GM12878 (cell line): ENCODE measurements around the gene CARD10. TPM values are rescaled to one million over a fixed set of nuclear protein-coding genes. Genes with fewer than 3 reads are reported as not detected.

ENCODE experiments used
- ATAC-seq: fragments of 200-7000 bp; cut with Tn5 transposase; 3 replicates; pipeline ENCODE4 v1.9.1; 2020; ENCODE audit warnings: mild to moderate bottlenecking, moderate library complexity
- BruUV-seq: library from RNA; stranded (reverse); fragments of 400-500 nt; replicated peaks from 2 replicates; lab custom pipeline; 2021; lab: Mats Ljungman, UMichigan
- CTCF ChIA-PET: fragments of 300-600 bp; sonication (Branson Sonifier 250); formaldehyde crosslinking; extraction: SDS; loops from one replicate; lab custom pipeline; 2021; ENCODE audit warnings: inconsistent platforms; lab: Yijun Ruan, JAX
- POLR2A ChIA-PET: fragments of 350-600 bp; formaldehyde crosslinking; extraction: SDS; loops from one replicate; lab custom pipeline; 2021; ENCODE audit warnings: inconsistent platforms; lab: Charles Lee
- RAD21 ChIA-PET: fragments of 300-600 bp; sonication (Branson Sonifier 250); formaldehyde crosslinking; loops from one replicate; lab custom pipeline; 2023; ENCODE audit warnings: antibody characterized with exemption; ENCODE audit not compliant: unreplicated experiment; lab: Charles Lee
- SMC1A ChIA-PET: fragments of 300-600 bp; sonication (Branson Sonifier 250); formaldehyde crosslinking; loops from one replicate; lab custom pipeline; 2023; ENCODE audit not compliant: unreplicated experiment, uncharacterized antibody; lab: Charles Lee
- DNase-seq: peaks from one replicate; pipeline ENCODE4 v3.0.0-alpha.2; 2011; ENCODE audit warnings: low read depth, low spot score
- FAIRE-seq: peaks from 3 replicates; lab custom pipeline; 2011; peaks lifted over from hg19 to GRCh38; lab: Jason Lieb, UNC
- H2AFZ ChIP-seq: 2 replicates; pipeline ENCODE4 v1.6.0; 2011; ENCODE audit warnings: low read depth, low read length, control low read depth; ENCODE audit not compliant: control insufficient read depth
- H3K27ac ChIP-seq: 2 replicates; pipeline ENCODE4 v1.5.1; 2011; ENCODE audit warnings: control low read depth; ENCODE audit not compliant: control insufficient read depth, insufficient read depth
- H3K27me3 ChIP-seq, 2 experiments: replicated peaks in 1 of 2; 2 replicates each; pipeline versions ENCODE4 v1.6.0 to v1.6.1; 2011; ENCODE audit warnings: low read length in 1 of 2; ENCODE audit not compliant: control insufficient read depth in 2 of 2, insufficient read depth in 2 of 2
- H3K36me3 ChIP-seq, 2 experiments: 2 replicates each; pipeline ENCODE4 v1.5.1; 2011; ENCODE audit warnings: low read length in 1 of 2; ENCODE audit not compliant: control insufficient read depth in 2 of 2, insufficient read depth in 2 of 2
- H3K4me1 ChIP-seq: 2 replicates; pipeline ENCODE4 v1.6.1; 2011; ENCODE audit warnings: mild to moderate bottlenecking, low read length, moderate library complexity, mixed read lengths; ENCODE audit not compliant: control insufficient read depth, insufficient read depth
- H3K4me2 ChIP-seq: 2 replicates; pipeline ENCODE4 v1.6.0; 2011; ENCODE audit warnings: control low read depth; ENCODE audit not compliant: control insufficient read depth, insufficient read depth
- H3K4me3 ChIP-seq: fragments of 200-600 bp; sonication (generic); 2 replicates; pipeline ENCODE4 v1.5.1; 2016
- H3K79me2 ChIP-seq: 2 replicates; pipeline ENCODE4 v1.6.0; 2011; ENCODE audit warnings: low read length; ENCODE audit not compliant: control insufficient read depth, insufficient read depth
- H3K9ac ChIP-seq: 2 replicates; pipeline ENCODE4 v1.8.0; 2011; ENCODE audit warnings: low read length, control low read depth, mixed read lengths; ENCODE audit not compliant: control insufficient read depth, insufficient read depth
- H3K9me3 ChIP-seq: replicated peaks from 3 replicates; pipeline ENCODE4 v1.5.1; 2011; ENCODE audit warnings: mild to moderate bottlenecking, low read length; ENCODE audit not compliant: control insufficient read depth, insufficient read depth
- H4K20me1 ChIP-seq: 2 replicates; pipeline ENCODE4 v1.6.0; 2011; ENCODE audit not compliant: control insufficient read depth, insufficient read depth
- BCL11A ChIP-seq: IDR thresholded peaks from 2 replicates; pipeline ENCODE4 v1.6.1; 2011; ENCODE audit warnings: low read depth, low read length
- CREM ChIP-seq: IDR thresholded peaks from 2 replicates; pipeline ENCODE4 v1.6.1; 2014; ENCODE audit warnings: antibody characterized with exemption, low read depth
- IKZF2 ChIP-seq, 2 experiments: fragments of 450-650 bp; IDR thresholded peaks; 2 replicates each; pipeline ENCODE4 v1.6.1; 2017; ENCODE audit warnings: mild to moderate bottlenecking in 2 of 2, moderate library complexity in 2 of 2
- IRF3 ChIP-seq: fragments of 450-650 bp; IDR thresholded peaks from 2 replicates; pipeline ENCODE4 v1.6.1; 2014; ENCODE audit warnings: mild to moderate bottlenecking
- KDM1A ChIP-seq: fragments of 200-600 bp; sonication (generic); IDR thresholded peaks from 2 replicates; pipeline ENCODE4 v1.6.1; 2016; ENCODE audit warnings: borderline replicate concordance
- MAX ChIP-seq: IDR thresholded peaks from 2 replicates; pipeline ENCODE4 v1.6.1; 2012; ENCODE audit warnings: low read depth, low read length, improper control_type of control experiment
- MLLT1 ChIP-seq: fragments of 450-650 bp; IDR thresholded peaks from 2 replicates; pipeline ENCODE4 v1.6.1; 2016; ENCODE audit warnings: mild to moderate bottlenecking
- MXI1 ChIP-seq: fragments of 150-350 bp; IDR thresholded peaks from 2 replicates; pipeline ENCODE4 v1.6.1; 2011; ENCODE audit warnings: low read depth, mild to moderate bottlenecking, inconsistent platforms, low read length, improper control_type of control experiment
- NFXL1 ChIP-seq: fragments of 450-650 bp; IDR thresholded peaks from 2 replicates; pipeline ENCODE4 v1.6.1; 2017; ENCODE audit warnings: antibody characterized with exemption, mild to moderate bottlenecking, borderline replicate concordance
- PKNOX1 ChIP-seq: fragments of 450-650 bp; IDR thresholded peaks from 2 replicates; pipeline ENCODE4 v1.6.1; 2016; ENCODE audit warnings: mild to moderate bottlenecking
- RFX5 ChIP-seq: IDR thresholded peaks from 2 replicates; pipeline ENCODE4 v1.6.1; 2011; ENCODE audit warnings: low read depth, low read length, improper control_type of control experiment
- SREBF2 ChIP-seq: IDR thresholded peaks from 2 replicates; pipeline ENCODE4 v1.6.1; 2012; ENCODE audit warnings: mild to moderate bottlenecking, low read length
- ZBTB4 ChIP-seq: fragments of 450-650 bp; formaldehyde crosslinking; IDR thresholded peaks from 2 replicates; pipeline ENCODE4 v1.4.0; 2022; ENCODE audit warnings: mild to moderate bottlenecking, moderate library complexity
- ZNF217 ChIP-seq: fragments of 450-650 bp; IDR thresholded peaks from 2 replicates; pipeline ENCODE4 v1.6.1; 2017; ENCODE audit warnings: antibody characterized with exemption, mild to moderate bottlenecking
- WGBS: methylation state at CpG from one replicate; pipeline ENCODE4 v1.1.6; 2016; ENCODE audit warnings: low lambda C conversion rate; ENCODE audit not compliant: insufficient replicate concordance, insufficient coverage; ENCODE audit errors: missing lambda C conversion rate; 5-methylcytosine and 5-hydroxymethylcytosine counted together
- in situ Hi-C: fragments of 300-500 bp; cut with MboI; formaldehyde crosslinking; loops from 9 replicates; pipeline ENCODE4 v1.14.3; 2018; ENCODE audit warnings: mixed read lengths
- intact Hi-C: fragments of 100-400 bp; cut with micrococcal nuclease; formaldehyde crosslinking; loops from one replicate; pipeline ENCODE4 v1.14.2; 2022; ENCODE audit not compliant: unreplicated experiment
- polyA plus RNA-seq, 11 experiments: library from polyadenylated mRNA; depleted of rRNA in 4 of 11; unstranded in 6 of 11; stranded (reverse) in 5 of 11; fragments of >200 nt; fragmentation: Nextera tagmentation in 4 of 11; fragmentation: Illumina TruSeq in 1 of 11; extraction: Ambion mirVana in 4 of 11; extraction: Trizol in 1 of 11; gene quantifications; 1 replicate in 1 of 11; 2 replicates in 10 of 11; pipeline versions ENCODE4 v1.2.1 to v1.2.3, GENCODE V29; 2011 to 2016; ENCODE audit warnings: inconsistent platforms in 2 of 11, missing spikeins in 2 of 11, low read depth in 1 of 11
- total RNA-seq, 4 experiments: library from RNA; depleted of rRNA in 3 of 4; stranded (reverse); fragments of >200 nt in 3 of 4; fragmentation: Illumina TruSeq in 1 of 4; extraction: Trizol in 1 of 4; gene quantifications; 2 replicates each; pipeline versions ENCODE4 v1.2.1 to v1.2.3, GENCODE V29; 2013 to 2021
- TF ChIP-seq, protein P1 (sequence below): IDR thresholded peaks from 2 replicates; pipeline ENCODE4 v1.6.1; 2011; ENCODE audit warnings: low read depth, low read length, improper control_type of control experiment, borderline replicate concordance
- TF ChIP-seq, protein P2 (sequence below): IDR thresholded peaks from 2 replicates; pipeline ENCODE4 v1.6.1; 2012; ENCODE audit warnings: low read length, inconsistent platforms

The CARD10 gene
- total and polyA plus RNA-seq, 10 of the 15 experiments (the other 5 are each of a cell fraction or from before 2014, with no cell fraction given), result 0.08 to 0.10 (median 0.10) TPM; not detected in 7

DNA sequence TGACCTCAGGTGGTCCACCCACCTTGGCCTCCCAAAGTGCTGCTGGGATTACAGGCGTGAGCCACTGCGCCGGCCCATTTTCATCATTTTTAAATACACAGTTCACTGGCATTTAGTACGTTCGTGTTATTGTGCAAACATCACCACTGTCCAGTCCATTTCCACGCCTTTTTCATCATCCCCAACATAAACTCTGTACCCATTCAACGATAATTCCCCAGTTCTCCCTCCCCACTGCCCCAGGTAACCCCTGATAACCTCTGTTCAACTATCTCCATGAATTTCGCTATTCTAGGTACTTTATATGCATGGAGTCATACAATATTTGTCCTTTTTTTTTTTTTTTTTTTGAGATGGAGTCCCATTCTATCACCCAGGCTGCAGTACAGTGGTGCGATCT is 73.7 kb downstream of the CARD10 start:
- ChIA-PET RAD21 (no interaction called here), POLR2A (interaction anchor here (0.7 kb wide), 1 partner anchor 198 kb away, joined by 6 read pairs; no protein-coding TSS in a partner anchor)
- TF ChIP-seq PKNOX1, result no peak
- no peak for TF ChIP-seq MXI1
- TF ChIP-seq ZNF217, result no peak
- no peak for TF ChIP-seq KDM1A
- no peak for TF ChIP-seq NFXL1
- no peak for TF ChIP-seq ZBTB4 (CRISPR knock-in tag)
- TF ChIP-seq SREBF2, result no peak
- TF ChIP-seq IKZF2 (IDR thresholded peaks at IDR 0.05), result no peak
- no peak for TF ChIP-seq BCL11A
- no peak for TF ChIP-seq CREM
- no peak for TF ChIP-seq IRF3
- TF ChIP-seq RFX5, result no peak
- TF ChIP-seq, protein P1, sequence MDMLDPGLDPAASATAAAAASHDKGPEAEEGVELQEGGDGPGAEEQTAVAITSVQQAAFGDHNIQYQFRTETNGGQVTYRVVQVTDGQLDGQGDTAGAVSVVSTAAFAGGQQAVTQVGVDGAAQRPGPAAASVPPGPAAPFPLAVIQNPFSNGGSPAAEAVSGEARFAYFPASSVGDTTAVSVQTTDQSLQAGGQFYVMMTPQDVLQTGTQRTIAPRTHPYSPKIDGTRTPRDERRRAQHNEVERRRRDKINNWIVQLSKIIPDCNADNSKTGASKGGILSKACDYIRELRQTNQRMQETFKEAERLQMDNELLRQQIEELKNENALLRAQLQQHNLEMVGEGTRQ, result no peak
- no peak for TF ChIP-seq MAX
- TF ChIP-seq MLLT1, result no peak
- TF ChIP-seq, protein P2, sequence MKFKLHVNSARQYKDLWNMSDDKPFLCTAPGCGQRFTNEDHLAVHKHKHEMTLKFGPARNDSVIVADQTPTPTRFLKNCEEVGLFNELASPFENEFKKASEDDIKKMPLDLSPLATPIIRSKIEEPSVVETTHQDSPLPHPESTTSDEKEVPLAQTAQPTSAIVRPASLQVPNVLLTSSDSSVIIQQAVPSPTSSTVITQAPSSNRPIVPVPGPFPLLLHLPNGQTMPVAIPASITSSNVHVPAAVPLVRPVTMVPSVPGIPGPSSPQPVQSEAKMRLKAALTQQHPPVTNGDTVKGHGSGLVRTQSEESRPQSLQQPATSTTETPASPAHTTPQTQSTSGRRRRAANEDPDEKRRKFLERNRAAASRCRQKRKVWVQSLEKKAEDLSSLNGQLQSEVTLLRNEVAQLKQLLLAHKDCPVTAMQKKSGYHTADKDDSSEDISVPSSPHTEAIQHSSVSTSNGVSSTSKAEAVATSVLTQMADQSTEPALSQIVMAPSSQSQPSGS, result no peak

More for the DNA sequence above, 73.7 kb downstream of the CARD10 start:
- Histone ChIP-seq H3K9ac (no peak overlapping the region), H3K27ac (no peak overlapping the region), H3K9me3 (no peaks in the 10 kb centered on the region; the same call in 2 of the 3 replicates), H3K79me2 (no peaks in the 10 kb centered on the region), H3K4me3 (no peak overlapping the region), H3K4me1 (no peaks in the 10 kb centered on the region), H4K20me1 (no peaks in the 10 kb centered on the region), H3K4me2 (no peak overlapping the region), H3K36me3 (no peaks in the 10 kb centered on the region), H2AFZ (no peak overlapping the region), H3K27me3 (no peaks in the 10 kb centered on the region; a peak in 1 of 4 replicates)
- ATAC-seq (no peak), FAIRE-seq (no peak), DNase-seq (no peak)
- intact Hi-C loops, result no loop called here
- ChIA-PET CTCF (interaction anchor here (1.0 kb wide), 1 partner anchor 16 kb away, joined by 3 read pairs; no protein-coding TSS in a partner anchor), SMC1A (no interaction called here)
- no TSS peak for BruUV-seq
- 47% methylated on average over 8 of the region's 9 CpGs for WGBS
- in situ Hi-C loops, result no loop called here
